ENCODE measurements around the gene TFAP2E. TPM values are rescaled to one million over a fixed set of nuclear protein-coding genes. Genes with fewer than 3 reads are reported as not detected.

Gene TFAP2E
- total RNA-seq, 4 donors from 2014 or later: 3.2 to 9.0 (median 5.2) TPM

DNA sequence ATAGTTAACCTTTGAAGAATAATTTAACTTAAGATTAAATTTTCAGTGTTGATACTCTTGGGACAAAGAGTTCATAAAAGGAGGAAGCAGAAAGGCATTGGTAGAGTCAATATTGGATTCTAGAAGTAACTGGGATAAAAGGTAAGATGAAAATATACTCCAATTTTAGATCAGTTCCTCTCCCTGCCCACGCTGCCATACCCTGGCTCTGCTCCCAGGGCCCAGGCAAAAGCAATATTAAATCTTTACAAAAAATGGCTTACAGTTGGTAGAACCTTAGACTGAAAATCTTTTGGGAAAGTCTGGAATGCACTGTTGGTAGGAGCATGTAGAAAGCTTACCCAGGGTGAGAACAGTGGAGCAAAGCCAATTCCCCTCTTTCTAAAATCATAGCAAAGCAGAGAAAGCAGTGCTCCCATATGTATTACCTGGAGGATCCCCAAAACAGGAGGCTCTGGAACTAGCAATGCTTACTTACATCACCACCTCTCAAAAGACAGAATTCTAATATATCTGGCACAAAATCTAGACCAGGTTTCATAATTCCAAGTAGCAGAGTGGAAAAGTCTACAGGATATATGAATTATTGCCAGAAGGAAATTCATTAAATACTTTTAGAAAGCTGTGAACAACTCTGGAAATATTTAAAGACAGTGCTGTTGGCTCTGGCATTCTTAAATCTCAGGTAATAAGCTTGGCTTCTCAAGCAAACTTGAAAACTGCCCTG lies 40.5 kb upstream of the TFAP2E start:
- H3K27me3 ChIP-seq: no peaks in the 10 kb centered on the region
- H3K4me3 ChIP-seq: no peak overlapping the region
- no peak for DNase-seq (ENCODE audit: low spot score in 2 of 2)
- H3K4me1 ChIP-seq: peaks cover 20% of the 10 kb centered on the region
- no peak overlapping the region for H3K27ac ChIP-seq
- 36% methylated on average over 1 of the region's 1 CpG for WGBS
- TF ChIP-seq, protein P1, sequence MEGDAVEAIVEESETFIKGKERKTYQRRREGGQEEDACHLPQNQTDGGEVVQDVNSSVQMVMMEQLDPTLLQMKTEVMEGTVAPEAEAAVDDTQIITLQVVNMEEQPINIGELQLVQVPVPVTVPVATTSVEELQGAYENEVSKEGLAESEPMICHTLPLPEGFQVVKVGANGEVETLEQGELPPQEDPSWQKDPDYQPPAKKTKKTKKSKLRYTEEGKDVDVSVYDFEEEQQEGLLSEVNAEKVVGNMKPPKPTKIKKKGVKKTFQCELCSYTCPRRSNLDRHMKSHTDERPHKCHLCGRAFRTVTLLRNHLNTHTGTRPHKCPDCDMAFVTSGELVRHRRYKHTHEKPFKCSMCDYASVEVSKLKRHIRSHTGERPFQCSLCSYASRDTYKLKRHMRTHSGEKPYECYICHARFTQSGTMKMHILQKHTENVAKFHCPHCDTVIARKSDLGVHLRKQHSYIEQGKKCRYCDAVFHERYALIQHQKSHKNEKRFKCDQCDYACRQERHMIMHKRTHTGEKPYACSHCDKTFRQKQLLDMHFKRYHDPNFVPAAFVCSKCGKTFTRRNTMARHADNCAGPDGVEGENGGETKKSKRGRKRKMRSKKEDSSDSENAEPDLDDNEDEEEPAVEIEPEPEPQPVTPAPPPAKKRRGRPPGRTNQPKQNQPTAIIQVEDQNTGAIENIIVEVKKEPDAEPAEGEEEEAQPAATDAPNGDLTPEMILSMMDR (IDR thresholded peaks at IDR 0.05): no peak
- TF ChIP-seq EP300 (IDR thresholded peaks at IDR 0.05) (no peak), POLR2A (IDR thresholded peaks at IDR 0.05) (no peak)
- H3K36me3 ChIP-seq: peaks cover 8% of the 10 kb centered on the region
- H3K9me3 ChIP-seq: no peaks in the 10 kb centered on the region

DNA sequence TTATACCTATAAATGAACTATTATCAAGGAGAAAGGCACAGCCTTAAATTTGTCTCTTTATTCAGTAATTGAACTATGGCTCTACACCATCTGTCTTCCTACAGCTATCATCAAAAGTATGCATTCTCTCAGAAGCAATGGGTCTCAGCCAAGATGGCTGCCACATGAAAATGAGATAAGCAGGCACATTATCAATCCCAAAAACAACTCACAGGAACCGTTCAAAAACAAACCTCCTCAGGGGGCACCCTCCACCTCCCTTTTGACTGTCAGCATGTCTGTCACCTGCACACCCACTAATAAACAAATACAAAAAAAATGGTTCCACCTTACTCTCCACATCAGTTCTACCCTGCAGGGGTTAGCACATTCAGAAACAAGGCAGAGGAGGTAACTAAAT lies 39.5 kb upstream of the TFAP2E start:
- H3K36me3 ChIP-seq: peaks cover 8% of the 10 kb centered on the region
- 31% methylated on average over 1 of the region's 1 CpG for WGBS
- no peak overlapping the region for H3K4me3 ChIP-seq
- H3K27me3 ChIP-seq: no peaks in the 10 kb centered on the region
- DNase-seq (ENCODE audit: low spot score in 2 of 2): no peak
- H3K9me3 ChIP-seq: no peaks in the 10 kb centered on the region
- H3K27ac ChIP-seq: no peak overlapping the region
- TF ChIP-seq EP300 (IDR thresholded peaks at IDR 0.05) (no peak), POLR2A (IDR thresholded peaks at IDR 0.05) (no peak), POLR2AphosphoS5 (IDR thresholded peaks at IDR 0.05) (no peak)
- TF ChIP-seq, protein P1 (IDR thresholded peaks at IDR 0.05): no peak
- peaks cover 29% of the 10 kb centered on the region for H3K4me1 ChIP-seq

DNA sequence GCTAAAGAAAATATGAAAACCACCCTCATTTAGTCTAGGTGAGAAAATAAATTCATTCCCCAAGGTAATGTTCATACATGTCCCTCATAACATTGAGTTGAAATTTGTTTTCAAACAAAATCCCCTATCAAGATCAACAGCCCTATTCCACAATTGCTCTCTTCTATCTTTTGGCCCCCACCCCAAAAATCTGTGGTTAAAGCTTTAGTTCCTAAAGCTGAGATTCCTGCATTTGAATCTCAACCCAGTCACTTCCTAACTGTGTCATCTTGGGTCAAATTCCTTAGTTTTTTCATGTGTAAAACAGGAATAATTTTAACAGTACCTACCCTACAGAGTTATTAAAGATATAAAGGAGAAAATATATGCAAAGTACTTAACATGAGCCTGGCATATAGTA lies 37.9 kb upstream of the TFAP2E start:
- no peaks in the 10 kb centered on the region for H3K27me3 ChIP-seq
- TF ChIP-seq POLR2AphosphoS5 (IDR thresholded peaks at IDR 0.05) (no peak), EP300 (IDR thresholded peaks at IDR 0.05) (no peak), POLR2A (IDR thresholded peaks at IDR 0.05) (no peak)
- TF ChIP-seq, protein P1 (IDR thresholded peaks at IDR 0.05): no peak
- DNase-seq (ENCODE audit: low spot score in 2 of 2): no peak
- peaks cover 46% of the 10 kb centered on the region for H3K4me1 ChIP-seq
- H3K9me3 ChIP-seq: no peaks in the 10 kb centered on the region
- H3K4me3 ChIP-seq: no peak overlapping the region
- H3K27ac ChIP-seq: no peak overlapping the region
- peaks cover 5% of the 10 kb centered on the region for H3K36me3 ChIP-seq

DNA sequence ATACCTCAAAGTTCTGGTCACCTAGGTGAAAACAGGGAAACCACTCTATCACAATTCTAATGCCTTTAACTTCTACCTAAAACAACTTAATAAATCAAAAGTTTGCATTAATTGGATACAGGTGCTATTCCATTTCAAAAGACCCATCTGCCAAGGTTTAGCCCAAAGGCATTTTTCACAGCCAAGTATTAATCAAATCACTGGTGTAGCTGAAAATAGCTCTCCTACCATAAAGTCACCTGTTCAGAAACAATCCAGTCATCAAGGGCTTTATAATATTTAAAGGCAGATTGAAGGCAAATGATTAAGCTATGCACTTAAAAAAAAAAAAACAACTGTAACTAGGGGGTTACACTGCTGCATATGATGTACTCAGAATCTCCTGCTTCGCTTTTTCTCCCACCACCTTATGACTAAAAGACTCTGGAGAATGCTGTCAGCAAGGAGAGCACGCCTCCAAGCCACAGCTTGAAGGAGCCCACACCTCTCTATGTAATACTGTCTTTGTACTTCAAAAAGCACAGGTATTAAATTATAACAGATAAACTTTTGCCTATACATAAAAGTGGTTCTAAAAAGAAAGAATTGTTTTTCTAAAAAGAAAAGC lies 36.5 kb upstream of the TFAP2E start:
- Histone ChIP-seq H3K36me3 (no peaks in the 10 kb centered on the region), H3K4me3 (no peak overlapping the region), H3K4me1 (peaks cover 52% of the 10 kb centered on the region), H3K27ac (no peak overlapping the region), H3K27me3 (no peaks in the 10 kb centered on the region), H3K9me3 (no peaks in the 10 kb centered on the region)
- TF ChIP-seq POLR2AphosphoS5 (IDR thresholded peaks at IDR 0.05) (no peak), EP300 (IDR thresholded peaks at IDR 0.05) (no peak)
- TF ChIP-seq, protein P1 (IDR thresholded peaks at IDR 0.05): no peak
- DNase-seq (ENCODE audit: low spot score in 2 of 2): no peak
- 64% methylated on average over 2 of the region's 2 CpGs for WGBS

DNA sequence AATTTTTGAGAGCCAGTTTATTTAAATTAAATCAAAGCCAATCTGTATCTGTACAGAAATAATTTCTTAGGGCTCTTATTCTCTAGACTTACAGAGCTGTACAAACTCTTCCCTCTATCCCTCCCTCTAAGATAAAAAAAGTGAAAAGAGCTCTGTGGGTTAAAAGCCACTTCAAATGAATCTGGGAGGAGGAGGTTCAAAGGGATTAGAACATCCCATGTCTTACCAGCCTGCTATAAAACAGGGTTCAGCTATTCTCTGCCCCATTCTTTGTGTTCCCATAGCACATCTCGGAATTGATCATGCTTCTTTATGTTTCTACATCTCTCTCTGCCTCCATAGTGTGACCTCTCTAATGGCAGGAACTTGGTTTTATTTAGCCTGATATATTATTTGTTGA lies 35.3 kb upstream of the TFAP2E start:
- H3K4me3 ChIP-seq: no peak overlapping the region
- H3K27me3 ChIP-seq: no peaks in the 10 kb centered on the region
- TF ChIP-seq POLR2AphosphoS5 (IDR thresholded peaks at IDR 0.05) (no peak), POLR2A (IDR thresholded peaks at IDR 0.05) (no peak), EP300 (IDR thresholded peaks at IDR 0.05) (no peak)
- TF ChIP-seq, protein P1 (IDR thresholded peaks at IDR 0.05): no peak
- no peaks in the 10 kb centered on the region for H3K36me3 ChIP-seq
- no peak for DNase-seq (ENCODE audit: low spot score in 2 of 2)
- peaks cover 53% of the 10 kb centered on the region for H3K4me1 ChIP-seq
- 84% methylated on average over 1 of the region's 1 CpG for WGBS
- H3K9me3 ChIP-seq: no peaks in the 10 kb centered on the region
- H3K27ac ChIP-seq: no peak overlapping the region

Measured in suprapubic skin (tissue), 4 donors.